ENCODE results near the gene FBXO27.

The FBXO27 gene

DNA sequence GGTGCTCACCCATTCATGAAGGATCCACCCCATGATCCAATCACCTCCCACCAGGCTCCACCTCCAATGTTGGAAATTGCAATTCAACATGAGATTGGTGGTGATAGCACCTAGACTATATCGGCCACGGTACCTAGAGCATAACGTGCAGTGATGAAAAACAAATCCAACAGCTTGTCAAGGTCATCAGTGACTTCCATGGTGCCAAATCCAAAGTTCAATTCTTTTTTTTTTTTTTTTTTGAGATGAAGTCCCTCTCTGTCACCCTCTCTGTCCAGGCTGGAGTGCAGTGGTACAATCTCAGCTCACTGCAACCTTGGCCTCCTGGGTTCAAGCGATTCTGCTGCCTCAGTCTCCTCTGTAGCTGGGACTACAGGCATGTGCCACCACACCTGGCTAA lies 34.8 kb upstream of the FBXO27 start:
- no CpG with 5 or more reads among the region's 4 CpGs for WGBS (ENCODE audit: extremely low coverage, insufficient coverage, insufficient read length)
- H3K9ac ChIP-seq (ENCODE audit: low read length) = no peak overlapping the region
- H3K79me2 ChIP-seq (ENCODE audit: control insufficient read depth, insufficient read depth, low read length, poor library complexity) = no peaks in the 10 kb centered on the region
- no peak for DNase-seq
- no peak overlapping the region for H2AK5ac ChIP-seq (ENCODE audit: low read length)
- H4K12ac ChIP-seq (ENCODE audit: low read depth, low read length) = no peak overlapping the region
- H3K4me1 ChIP-seq (ENCODE audit: control insufficient read depth in 1 of 2, insufficient read depth in 2 of 2, low read length in 2 of 2) = peaks cover 3 to 4% of the 10 kb centered on the region in 2 experiments
- no peaks in the 10 kb centered on the region for H3K9me3 ChIP-seq (ENCODE audit: insufficient read depth, low read depth, low read length)
- no peak overlapping the region for H2BK120ac ChIP-seq (ENCODE audit: insufficient read depth, low read length, poor library complexity)
- H3K4me3 ChIP-seq (ENCODE audit: low read depth, low read length) = no peak overlapping the region
- no peaks in the 10 kb centered on the region for H3K27me3 ChIP-seq (ENCODE audit: insufficient read depth, low read length)
- H2AFZ ChIP-seq (ENCODE audit: insufficient read depth, low read length, poor library complexity) = no peak overlapping the region
- no peak overlapping the region for H2BK5ac ChIP-seq (ENCODE audit: low read depth, low read length, poor library complexity)
- H3K18ac ChIP-seq (ENCODE audit: low read length) = no peak overlapping the region
- no peak overlapping the region for H2BK12ac ChIP-seq (ENCODE audit: low read length)
- H3K14ac ChIP-seq (ENCODE audit: low read length) = no peak overlapping the region
- no peak overlapping the region for H4K8ac ChIP-seq (ENCODE audit: low read depth, low read length)
- H4K91ac ChIP-seq (ENCODE audit: low read depth, low read length) = no peak overlapping the region
- no peak overlapping the region for H3K4me2 ChIP-seq (ENCODE audit: low read length)
- H3K4ac ChIP-seq (ENCODE audit: low read depth, low read length) = no peak overlapping the region
- no peaks in the 10 kb centered on the region for H3K79me1 ChIP-seq (ENCODE audit: low read length)
- H3K27ac ChIP-seq (ENCODE audit: low read depth, low read length) = no peak overlapping the region
- no peaks in the 10 kb centered on the region for H3K36me3 ChIP-seq (ENCODE audit: control insufficient read depth in 1 of 2, insufficient read depth in 2 of 2, low read length in 2 of 2)
- no peak overlapping the region for H3K23ac ChIP-seq (ENCODE audit: low read length)

DNA sequence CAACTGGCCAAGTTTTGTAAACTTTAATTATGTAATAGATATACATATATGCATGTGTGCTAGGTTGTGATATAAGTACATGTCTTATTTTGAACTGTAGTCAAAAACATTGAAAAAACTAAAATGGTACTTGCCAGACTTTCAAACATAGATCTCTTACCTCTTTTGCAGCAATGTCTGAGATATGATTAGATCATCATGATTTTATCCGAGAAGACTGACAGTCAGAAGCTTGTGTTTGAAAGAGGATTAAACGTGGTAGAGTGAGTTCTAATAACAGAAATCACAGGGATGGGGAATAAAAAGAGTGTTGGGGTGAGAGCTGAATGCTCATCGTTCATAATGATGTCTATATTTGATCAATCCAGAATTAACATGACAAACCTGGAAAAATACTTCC lies 33.6 kb upstream of the FBXO27 start:
- Histone ChIP-seq H2BK120ac (ENCODE audit: insufficient read depth, low read length, poor library complexity) (no peak overlapping the region), H3K27ac (ENCODE audit: low read depth, low read length) (no peak overlapping the region), H4K91ac (ENCODE audit: low read depth, low read length) (no peak overlapping the region), H3K36me3 (ENCODE audit: control insufficient read depth in 1 of 2, insufficient read depth in 2 of 2, low read length in 2 of 2) (no peaks in the 10 kb centered on the region), H3K9ac (ENCODE audit: low read length) (no peak overlapping the region), H3K4me1 (ENCODE audit: control insufficient read depth in 1 of 2, insufficient read depth in 2 of 2, low read length in 2 of 2) (peaks cover 3 to 4% of the 10 kb centered on the region in 2 experiments), H3K4ac (ENCODE audit: low read depth, low read length) (no peak overlapping the region), H3K18ac (ENCODE audit: low read length) (no peak overlapping the region), H3K79me1 (ENCODE audit: low read length) (no peaks in the 10 kb centered on the region), H3K9me3 (ENCODE audit: insufficient read depth, low read depth, low read length) (no peaks in the 10 kb centered on the region), H4K12ac (ENCODE audit: low read depth, low read length) (no peak overlapping the region), H2AFZ (ENCODE audit: insufficient read depth, low read length, poor library complexity) (no peak overlapping the region), H2BK5ac (ENCODE audit: low read depth, low read length, poor library complexity) (no peak overlapping the region), H3K23ac (ENCODE audit: low read length) (no peak overlapping the region), H4K8ac (ENCODE audit: low read depth, low read length) (no peak overlapping the region), H2BK12ac (ENCODE audit: low read length) (no peak overlapping the region), H3K4me2 (ENCODE audit: low read length) (no peak overlapping the region), H2AK5ac (ENCODE audit: low read length) (no peak overlapping the region), H3K4me3 (ENCODE audit: low read depth, low read length) (no peak overlapping the region), H3K14ac (ENCODE audit: low read length) (no peak overlapping the region), H3K79me2 (ENCODE audit: control insufficient read depth, insufficient read depth, low read length, poor library complexity) (no peaks in the 10 kb centered on the region), H3K27me3 (ENCODE audit: insufficient read depth, low read length) (no peaks in the 10 kb centered on the region)
- no CpG with 5 or more reads among the region's 3 CpGs for whole genome bisulfite sequencing (ENCODE audit: extremely low coverage, insufficient coverage, insufficient read length)
- no peak for DNase-seq

DNA sequence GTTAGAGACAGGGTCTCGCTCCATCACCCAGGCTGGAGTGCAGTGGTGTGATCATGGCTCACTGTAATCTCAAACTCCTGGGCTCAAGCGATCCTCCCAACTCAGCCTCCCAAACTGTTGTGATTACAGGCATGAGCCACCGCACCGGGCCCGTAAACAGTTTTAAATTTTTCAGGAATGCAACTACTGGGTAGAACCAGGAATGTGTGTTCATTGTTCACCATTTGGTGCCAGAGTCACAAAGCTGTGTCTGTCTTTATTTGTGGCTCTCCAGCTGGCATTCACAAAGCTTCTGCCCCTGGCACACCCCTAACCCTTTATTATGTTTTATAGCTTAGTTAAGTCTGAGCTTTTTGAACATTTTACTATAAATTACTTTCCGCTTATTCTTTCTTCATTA lies 32.1 kb upstream of the FBXO27 start:
- H3K9me3 ChIP-seq (ENCODE audit: insufficient read depth, low read depth, low read length) = no peaks in the 10 kb centered on the region
- H3K27me3 ChIP-seq (ENCODE audit: insufficient read depth, low read length) = no peaks in the 10 kb centered on the region
- H3K14ac ChIP-seq (ENCODE audit: low read length) = no peak overlapping the region
- no CpG with 5 or more reads among the region's 6 CpGs for WGBS (ENCODE audit: extremely low coverage, insufficient coverage, insufficient read length)
- H3K27ac ChIP-seq (ENCODE audit: low read depth, low read length) = no peak overlapping the region
- H3K4me1 ChIP-seq (ENCODE audit: control insufficient read depth in 1 of 2, insufficient read depth in 2 of 2, low read length in 2 of 2) = no peaks in the 10 kb centered on the region
- no peak overlapping the region for H3K23ac ChIP-seq (ENCODE audit: low read length)
- H3K79me2 ChIP-seq (ENCODE audit: control insufficient read depth, insufficient read depth, low read length, poor library complexity) = no peaks in the 10 kb centered on the region
- H2BK5ac ChIP-seq (ENCODE audit: low read depth, low read length, poor library complexity) = no peak overlapping the region
- H2BK12ac ChIP-seq (ENCODE audit: low read length) = no peak overlapping the region
- H3K36me3 ChIP-seq (ENCODE audit: control insufficient read depth in 1 of 2, insufficient read depth in 2 of 2, low read length in 2 of 2) = no peaks in the 10 kb centered on the region
- no peak overlapping the region for H2BK120ac ChIP-seq (ENCODE audit: insufficient read depth, low read length, poor library complexity)
- no peak overlapping the region for H3K4ac ChIP-seq (ENCODE audit: low read depth, low read length)
- H3K4me3 ChIP-seq (ENCODE audit: low read depth, low read length) = no peak overlapping the region
- no peaks in the 10 kb centered on the region for H3K79me1 ChIP-seq (ENCODE audit: low read length)
- no peak overlapping the region for H4K12ac ChIP-seq (ENCODE audit: low read depth, low read length)
- no peak overlapping the region for H4K91ac ChIP-seq (ENCODE audit: low read depth, low read length)
- no peak overlapping the region for H3K9ac ChIP-seq (ENCODE audit: low read length)
- no peak overlapping the region for H3K4me2 ChIP-seq (ENCODE audit: low read length)
- no peak overlapping the region for H2AFZ ChIP-seq (ENCODE audit: insufficient read depth, low read length, poor library complexity)
- no peak overlapping the region for H2AK5ac ChIP-seq (ENCODE audit: low read length)
- no peak overlapping the region for H3K18ac ChIP-seq (ENCODE audit: low read length)
- no peak overlapping the region for H4K8ac ChIP-seq (ENCODE audit: low read depth, low read length)
- DNase-seq = no peak

DNA sequence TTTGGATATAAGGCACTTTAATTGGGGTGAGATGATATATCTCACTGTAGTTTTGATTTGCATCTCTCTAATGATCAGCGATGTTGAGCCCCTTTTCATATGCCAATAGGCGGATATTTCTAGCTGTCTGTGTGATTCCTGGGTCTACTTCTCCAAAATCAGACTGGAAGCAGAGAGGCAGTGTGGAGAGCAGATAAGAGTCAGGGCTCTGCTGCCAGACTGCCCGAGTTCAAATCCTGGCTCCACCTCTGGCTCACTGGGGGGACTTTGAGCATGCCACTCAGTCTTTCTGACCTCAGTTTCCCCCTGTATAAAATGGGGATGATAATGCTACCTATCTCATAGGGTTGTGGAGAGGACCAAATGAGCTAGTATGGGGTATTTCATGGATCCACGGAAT lies 27.8 kb upstream of the FBXO27 start:
- DNase-seq = no peak
- no peak overlapping the region for H3K4me3 ChIP-seq (ENCODE audit: low read depth, low read length)
- H3K14ac ChIP-seq (ENCODE audit: low read length) = no peak overlapping the region
- H3K27me3 ChIP-seq (ENCODE audit: insufficient read depth, low read length) = no peaks in the 10 kb centered on the region
- H4K91ac ChIP-seq (ENCODE audit: low read depth, low read length) = no peak overlapping the region
- H3K4me2 ChIP-seq (ENCODE audit: low read length) = no peak overlapping the region
- H3K18ac ChIP-seq (ENCODE audit: low read length) = no peak overlapping the region
- H3K23ac ChIP-seq (ENCODE audit: low read length) = no peak overlapping the region
- H3K9ac ChIP-seq (ENCODE audit: low read length) = no peak overlapping the region
- no peaks in the 10 kb centered on the region for H3K36me3 ChIP-seq (ENCODE audit: control insufficient read depth in 1 of 2, insufficient read depth in 2 of 2, low read length in 2 of 2)
- no peak overlapping the region for H2BK12ac ChIP-seq (ENCODE audit: low read length)
- no peak overlapping the region for H4K8ac ChIP-seq (ENCODE audit: low read depth, low read length)
- H2BK120ac ChIP-seq (ENCODE audit: insufficient read depth, low read length, poor library complexity) = no peak overlapping the region
- H3K9me3 ChIP-seq (ENCODE audit: insufficient read depth, low read depth, low read length) = no peaks in the 10 kb centered on the region
- no peak overlapping the region for H4K12ac ChIP-seq (ENCODE audit: low read depth, low read length)
- H3K27ac ChIP-seq (ENCODE audit: low read depth, low read length) = no peak overlapping the region
- no peaks in the 10 kb centered on the region for H3K4me1 ChIP-seq (ENCODE audit: control insufficient read depth in 1 of 2, insufficient read depth in 2 of 2, low read length in 2 of 2)
- H3K4ac ChIP-seq (ENCODE audit: low read depth, low read length) = no peak overlapping the region
- no peaks in the 10 kb centered on the region for H3K79me1 ChIP-seq (ENCODE audit: low read length)
- no peak overlapping the region for H2AK5ac ChIP-seq (ENCODE audit: low read length)
- no peak overlapping the region for H2BK5ac ChIP-seq (ENCODE audit: low read depth, low read length, poor library complexity)
- no CpG with 5 or more reads among the region's 4 CpGs for WGBS (ENCODE audit: extremely low coverage, insufficient coverage, insufficient read length)
- H3K79me2 ChIP-seq (ENCODE audit: control insufficient read depth, insufficient read depth, low read length, poor library complexity) = no peaks in the 10 kb centered on the region
- no peak overlapping the region for H2AFZ ChIP-seq (ENCODE audit: insufficient read depth, low read length, poor library complexity)

DNA sequence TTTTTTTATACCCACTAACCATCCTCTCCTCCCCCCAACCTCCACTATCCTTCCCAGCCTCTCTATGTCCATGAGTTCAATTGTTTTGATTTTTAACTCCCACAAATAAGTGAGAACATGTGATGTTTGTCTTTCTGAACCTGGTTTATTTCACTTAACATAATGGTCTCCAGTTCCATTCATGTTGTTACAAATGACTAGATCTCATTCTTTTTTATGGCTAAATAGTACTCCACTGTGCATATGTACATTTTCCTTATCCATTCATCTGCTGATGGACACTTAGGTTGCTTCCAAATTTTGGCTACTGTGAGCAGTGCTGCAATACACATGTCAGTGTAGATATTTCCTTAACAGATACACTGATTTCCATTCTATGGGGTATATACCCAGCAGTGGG lies 27.0 kb upstream of the FBXO27 start:
- H3K79me2 ChIP-seq (ENCODE audit: control insufficient read depth, insufficient read depth, low read length, poor library complexity) = no peaks in the 10 kb centered on the region
- H2BK5ac ChIP-seq (ENCODE audit: low read depth, low read length, poor library complexity) = no peak overlapping the region
- no peak overlapping the region for H3K27ac ChIP-seq (ENCODE audit: low read depth, low read length)
- no peak overlapping the region for H3K14ac ChIP-seq (ENCODE audit: low read length)
- no peaks in the 10 kb centered on the region for H3K27me3 ChIP-seq (ENCODE audit: insufficient read depth, low read length)
- no peaks in the 10 kb centered on the region for H3K4me1 ChIP-seq (ENCODE audit: control insufficient read depth in 1 of 2, insufficient read depth in 2 of 2, low read length in 2 of 2)
- no peak overlapping the region for H3K4me2 ChIP-seq (ENCODE audit: low read length)
- peaks cover 4% of the 10 kb centered on the region for H3K9me3 ChIP-seq (ENCODE audit: insufficient read depth, low read depth, low read length)
- H2BK12ac ChIP-seq (ENCODE audit: low read length) = no peak overlapping the region
- no peak overlapping the region for H3K9ac ChIP-seq (ENCODE audit: low read length)
- H2AK5ac ChIP-seq (ENCODE audit: low read length) = no peak overlapping the region
- no peak overlapping the region for H2AFZ ChIP-seq (ENCODE audit: insufficient read depth, low read length, poor library complexity)
- H3K36me3 ChIP-seq (ENCODE audit: control insufficient read depth in 1 of 2, insufficient read depth in 2 of 2, low read length in 2 of 2) = no peaks in the 10 kb centered on the region
- H3K18ac ChIP-seq (ENCODE audit: low read length) = no peak overlapping the region
- no peak overlapping the region for H3K23ac ChIP-seq (ENCODE audit: low read length)
- H3K79me1 ChIP-seq (ENCODE audit: low read length) = no peaks in the 10 kb centered on the region
- H4K91ac ChIP-seq (ENCODE audit: low read depth, low read length) = no peak overlapping the region
- no peak for DNase-seq
- no peak overlapping the region for H3K4me3 ChIP-seq (ENCODE audit: low read depth, low read length)
- no peak overlapping the region for H3K4ac ChIP-seq (ENCODE audit: low read depth, low read length)
- no peak overlapping the region for H2BK120ac ChIP-seq (ENCODE audit: insufficient read depth, low read length, poor library complexity)
- no peak overlapping the region for H4K12ac ChIP-seq (ENCODE audit: low read depth, low read length)
- no peak overlapping the region for H4K8ac ChIP-seq (ENCODE audit: low read depth, low read length)
